CD4-positive, alpha-beta T cell (primary cell): ENCODE measurements around the gene B4GALNT1. TPM values are rescaled to one million over a fixed set of nuclear protein-coding genes. Genes with fewer than 3 reads are reported as not detected.
A peak's percentile ranks its signal among the peaks of the same experiment; 100 is the strongest.

Experiments used
- ATAC-seq: fragments of 200-7000 bp; cut with Tn5 transposase; one replicate; pipeline ENCODE4 v1.10.0; 2022; ENCODE audit warnings: mild to moderate bottlenecking; ENCODE audit not compliant: poor library complexity
- CTCF ChIA-PET: fragments of 350-600 bp; sonication (Branson Sonifier 250); formaldehyde crosslinking; loops from one replicate; lab custom pipeline; 2021; ENCODE audit warnings: antibody characterized with exemption, inconsistent platforms; lab: Charles Lee
- POLR2A ChIA-PET: fragments of 350-600 bp; sonication (Branson Sonifier 250); formaldehyde crosslinking; loops from one replicate; lab custom pipeline; 2021; ENCODE audit warnings: antibody characterized with exemption, inconsistent platforms; lab: Charles Lee
- DNase-seq, 14 experiments: peaks; one replicate each; pipeline ENCODE4 v3.0.0-alpha.2; 2013 to 2020; ENCODE audit warnings: mixed read lengths in 2 of 14
- H3K27ac ChIP-seq, 2 donors: one replicate each; pipeline versions ENCODE4 v1.5.1 to v1.7.0; 2013; ENCODE audit warnings: low read length in 2 of 2, low read depth in 1 of 2, mild to moderate bottlenecking in 1 of 2
- H3K27me3 ChIP-seq, 2 experiments: 1 replicate in 1 of 2; 2 replicates in 1 of 2; pipeline versions ENCODE4 v1.6.1 to v1.7.0; 2013; ENCODE audit warnings: low read length in 2 of 2, control low read depth in 1 of 2, mild to moderate bottlenecking in 1 of 2, moderate library complexity in 1 of 2; ENCODE audit not compliant: insufficient read depth in 2 of 2, control insufficient read depth in 1 of 2
- H3K36me3 ChIP-seq: one replicate; pipeline ENCODE4 v1.6.1; 2013; ENCODE audit warnings: low read length, control low read depth; ENCODE audit not compliant: insufficient read depth
- H3K4me1 ChIP-seq: one replicate; pipeline ENCODE4 v1.6.1; 2013; ENCODE audit warnings: low read length, control low read depth; ENCODE audit not compliant: insufficient read depth
- H3K4me3 ChIP-seq: one replicate; pipeline ENCODE4 v1.5.1; 2013; ENCODE audit warnings: mild to moderate bottlenecking, low read length, moderate library complexity
- H3K9me3 ChIP-seq, 2 experiments: 1 replicate in 1 of 2; 2 replicates in 1 of 2; pipeline versions ENCODE4 v1.6.1 to v1.7.0; 2013; ENCODE audit warnings: low read length in 2 of 2, mild to moderate bottlenecking in 2 of 2, control low read depth in 1 of 2, moderate library complexity in 1 of 2; ENCODE audit not compliant: control insufficient read depth in 1 of 2, insufficient read depth in 1 of 2
- H3K27ac Mint-ChIP-seq: one replicate; pipeline ENCODE4 v1.8.0; 2020; ENCODE audit warnings: mixed read lengths
- H3K27me3 Mint-ChIP-seq: one replicate; pipeline ENCODE4 v1.8.0; 2021; ENCODE audit warnings: mixed read lengths
- H3K36me3 Mint-ChIP-seq: one replicate; pipeline ENCODE4 v1.8.0; 2021; ENCODE audit warnings: low read depth, mixed read lengths
- H3K4me1 Mint-ChIP-seq: one replicate; pipeline ENCODE4 v1.8.0; 2021; ENCODE audit warnings: low read depth, mixed read lengths
- H3K4me3 Mint-ChIP-seq: one replicate; pipeline ENCODE4 v1.8.0; 2020; ENCODE audit warnings: mild to moderate bottlenecking, mixed read lengths
- H3K9me3 Mint-ChIP-seq: one replicate; pipeline ENCODE4 v1.8.0; 2020; ENCODE audit warnings: mixed read lengths
- intact Hi-C, 2 experiments: fragments of 100-400 bp; cut with DNase I in 1 of 2; cut with micrococcal nuclease in 1 of 2; formaldehyde crosslinking; loops; one replicate each; pipeline versions ENCODE4 v1.15.1 to v1.9.0; 2023 to 2025; cut with DNase I, micrococcal nuclease
- total RNA-seq, 174 experiments: library from RNA in 2 of 174; stranded (reverse) in 2 of 174; gene quantifications; one replicate each; pipeline ENCODE4 v1.2.3 and lab custom pipeline; 2021 to 2026
- TF ChIP-seq, protein P1 (sequence below): fragments of 200-600 bp; IDR thresholded peaks from one replicate; pipeline ENCODE4 v1.8.0; 2022; ENCODE audit warnings: antibody characterized with exemption, mild to moderate bottlenecking

Gene B4GALNT1
- total RNA-seq, 2 experiments from 2014 or later: not detected

DNA sequence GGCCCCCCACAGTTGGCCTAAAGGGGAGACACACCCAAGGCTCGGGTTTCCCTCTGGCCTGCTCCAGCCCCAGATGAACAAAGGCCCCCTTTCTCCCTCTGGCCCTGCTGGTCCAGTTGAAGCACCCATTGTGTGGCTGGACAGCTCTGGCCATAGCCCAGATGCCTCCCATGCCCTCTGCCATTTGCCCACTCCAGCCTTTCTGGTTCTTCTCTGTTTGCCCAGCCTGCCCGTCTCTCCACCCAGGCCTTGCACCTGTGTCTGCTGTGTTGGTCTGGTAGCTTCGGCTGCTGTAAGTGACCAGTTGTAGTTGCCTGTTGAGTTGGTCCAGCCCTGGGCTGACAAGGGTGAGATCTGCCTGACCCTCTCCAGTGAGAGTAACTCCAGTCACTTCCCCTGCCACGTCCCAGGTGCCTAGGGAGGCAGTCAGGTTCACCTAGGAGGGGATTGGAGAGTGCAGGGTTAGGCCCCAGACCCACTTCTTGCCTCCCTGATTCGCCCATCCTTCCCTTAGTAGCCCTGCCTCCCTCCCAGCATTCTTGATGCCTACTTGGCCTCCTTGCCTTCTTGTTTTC, 3.0 kb downstream of the B4GALNT1 start:
- Histone ChIP-seq H3K36me3 (no peaks in the 10 kb centered on the region), H3K4me1 (peaks cover 34% of the 10 kb centered on the region), H3K9me3 (peaks cover 0 to 11% of the 10 kb centered on the region in 2 experiments), H3K4me3 (no peak overlapping the region), H3K27me3 (peaks cover 78 to 85% of the 10 kb centered on the region in 2 experiments), H3K27ac (no peak overlapping the region)
- TF ChIP-seq, protein P1, sequence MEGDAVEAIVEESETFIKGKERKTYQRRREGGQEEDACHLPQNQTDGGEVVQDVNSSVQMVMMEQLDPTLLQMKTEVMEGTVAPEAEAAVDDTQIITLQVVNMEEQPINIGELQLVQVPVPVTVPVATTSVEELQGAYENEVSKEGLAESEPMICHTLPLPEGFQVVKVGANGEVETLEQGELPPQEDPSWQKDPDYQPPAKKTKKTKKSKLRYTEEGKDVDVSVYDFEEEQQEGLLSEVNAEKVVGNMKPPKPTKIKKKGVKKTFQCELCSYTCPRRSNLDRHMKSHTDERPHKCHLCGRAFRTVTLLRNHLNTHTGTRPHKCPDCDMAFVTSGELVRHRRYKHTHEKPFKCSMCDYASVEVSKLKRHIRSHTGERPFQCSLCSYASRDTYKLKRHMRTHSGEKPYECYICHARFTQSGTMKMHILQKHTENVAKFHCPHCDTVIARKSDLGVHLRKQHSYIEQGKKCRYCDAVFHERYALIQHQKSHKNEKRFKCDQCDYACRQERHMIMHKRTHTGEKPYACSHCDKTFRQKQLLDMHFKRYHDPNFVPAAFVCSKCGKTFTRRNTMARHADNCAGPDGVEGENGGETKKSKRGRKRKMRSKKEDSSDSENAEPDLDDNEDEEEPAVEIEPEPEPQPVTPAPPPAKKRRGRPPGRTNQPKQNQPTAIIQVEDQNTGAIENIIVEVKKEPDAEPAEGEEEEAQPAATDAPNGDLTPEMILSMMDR: no peak
- ATAC-seq: no peak
- Mint-ChIP-seq H3K9me3 (no peaks in the 10 kb centered on the region), H3K4me1 (peaks cover 25% of the 10 kb centered on the region), H3K27me3 (peaks cover 82% of the 10 kb centered on the region), H3K36me3 (no peaks in the 10 kb centered on the region), H3K4me3 (no peak overlapping the region), H3K27ac (no peak overlapping the region)
- CTCF ChIA-PET: no interaction called here
- intact Hi-C loops: loop anchor here (5.0 kb wide), 2 partner anchors 62 to 112 kb away; partner anchors contain the start of gene OS9 (in 1 of the 2)
- POLR2A ChIA-PET: interaction anchor here (0.6 to 1.0 kb wide), 2 partner anchors 13 to 308 kb away, joined by 3 to 4 read pairs; no protein-coding TSS in a partner anchor
- DNase-seq: no peak

DNA sequence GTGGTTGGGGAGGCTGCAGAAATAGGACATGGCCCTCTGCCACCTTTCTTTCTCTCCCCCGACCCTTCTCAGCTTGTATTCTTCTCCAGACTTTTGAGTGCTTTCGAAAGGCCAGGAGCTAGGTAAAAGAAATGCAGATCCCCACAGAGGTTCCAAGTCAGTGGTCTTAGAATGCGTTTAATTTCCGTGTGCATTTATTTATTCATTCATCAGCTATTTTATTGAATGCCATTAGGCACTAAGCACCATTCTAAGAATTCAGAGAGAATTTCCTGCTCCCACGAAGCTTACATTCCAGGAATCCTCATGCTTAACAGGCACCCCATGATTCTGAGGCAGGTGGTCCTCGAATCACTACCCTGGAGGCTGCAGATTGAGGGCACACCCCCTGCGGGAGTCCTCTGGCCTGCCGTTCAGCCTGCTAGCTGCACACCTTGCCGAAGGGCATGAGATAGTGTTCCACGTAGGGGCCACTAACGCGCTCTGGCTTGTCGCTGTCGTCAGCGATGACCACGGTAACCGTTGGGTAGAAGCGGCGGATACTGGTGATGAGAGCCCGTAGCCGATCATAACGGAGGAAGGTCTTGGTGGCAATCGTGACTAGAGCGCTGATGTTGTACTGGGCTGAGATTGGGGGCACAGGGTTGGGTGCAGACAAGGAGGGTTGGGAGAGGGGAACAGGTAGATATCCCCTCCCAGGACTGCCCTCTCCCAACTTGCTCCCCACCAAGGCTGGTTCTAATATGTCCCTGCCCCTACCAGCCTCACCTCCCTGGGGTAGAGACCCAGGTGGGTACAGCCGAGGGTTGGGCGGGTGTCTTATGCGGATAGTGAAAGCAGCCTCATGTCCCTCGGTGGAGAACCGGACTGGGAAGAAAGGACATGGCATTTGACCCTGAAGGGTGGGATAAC, 4.5 kb downstream of the B4GALNT1 start:
- Histone ChIP-seq H3K27me3 (peaks cover 83 to 90% of the 10 kb centered on the region in 2 experiments), H3K36me3 (no peaks in the 10 kb centered on the region), H3K9me3 (peaks cover 0 to 11% of the 10 kb centered on the region in 2 experiments), H3K4me3 (no peak overlapping the region), H3K4me1 (peaks cover 33% of the 10 kb centered on the region), H3K27ac (no peak overlapping the region)
- intact Hi-C loops: loop anchor here in 1 of 2 experiments (5.0 kb wide), 1 partner anchor 114 kb away; no protein-coding TSS in a partner anchor
- peaks cover 24% of the 10 kb centered on the region for H3K4me1 Mint-ChIP-seq
- no peaks in the 10 kb centered on the region for H3K36me3 Mint-ChIP-seq
- H3K4me3 Mint-ChIP-seq: no peak overlapping the region
- peaks cover 92% of the 10 kb centered on the region for H3K27me3 Mint-ChIP-seq
- DNase-seq: peak in 2 of 14 experiments; percentile 0 to 12
- H3K9me3 Mint-ChIP-seq: no peaks in the 10 kb centered on the region
- no peak overlapping the region for H3K27ac Mint-ChIP-seq
- TF ChIP-seq, protein P1: no peak
- CTCF ChIA-PET: interaction anchor here (1.0 to 1.8 kb wide), 2 partner anchors 41 to 45 kb away, joined by 4 read pairs; no protein-coding TSS in a partner anchor
- ATAC-seq: no peak
- POLR2A ChIA-PET: interaction anchor here (0.8 kb wide), 1 partner anchor 108 kb away, joined by 3 read pairs; the partner anchor contains the start of gene DDIT3
